Measurements from ENCODE around the gene SLFN13.
"Not testable (repeated sequence)": the region's sequence is repeated elsewhere in the genome, so short reads cannot be mapped to it uniquely, and the experiment has no call there.

Gene SLFN13

DNA sequence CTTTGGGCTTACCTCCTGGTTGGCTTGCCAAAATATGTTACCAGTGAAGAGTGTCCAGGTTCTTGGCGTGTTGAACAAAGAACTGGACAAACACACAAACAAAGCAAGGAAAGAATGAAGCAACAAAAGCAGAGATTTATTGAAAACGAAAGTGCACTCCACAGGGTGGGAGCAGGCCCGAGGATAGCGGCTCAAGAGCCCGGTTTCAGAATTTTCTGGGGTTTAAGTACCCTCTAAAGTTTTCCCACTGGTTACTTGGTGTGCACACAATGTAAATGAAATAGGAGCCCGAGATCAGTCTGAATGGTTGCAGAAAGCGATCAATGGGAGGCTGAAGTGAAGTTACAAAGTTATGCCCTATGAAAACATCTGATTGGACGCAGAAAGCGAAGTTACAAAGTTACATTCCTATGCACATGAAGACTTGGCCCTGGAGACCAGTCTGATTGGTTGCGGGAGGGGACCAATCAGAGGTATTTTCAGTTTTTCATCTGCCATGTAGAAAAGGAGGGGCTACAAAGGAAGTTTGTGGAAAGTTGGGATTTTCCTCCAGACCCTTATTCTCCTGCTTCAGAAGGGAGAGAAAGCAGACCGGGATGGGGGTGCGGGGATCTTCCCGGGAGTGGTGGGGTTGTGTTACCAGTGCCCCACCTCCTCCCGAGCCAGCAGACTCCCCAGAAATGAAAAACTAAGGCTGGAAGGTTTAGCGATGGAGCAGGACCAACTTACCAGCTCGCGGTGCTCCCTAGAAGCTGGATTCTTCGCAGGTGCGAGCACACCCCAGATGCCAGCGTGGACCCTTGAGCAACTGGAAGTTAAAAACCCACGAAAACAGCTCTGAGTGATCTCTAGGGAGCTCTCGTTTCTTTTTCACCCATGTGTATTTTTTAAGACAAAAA is 16.1 kb downstream of the SLFN13 start, which contains the start of gene SLFN12:
SLFN12 (minus strand) TSS at position 325 of the 899 bp plus-strand sequence. CDS start 9,472 bp downstream, outside the sequence.
- TF ChIP-seq ZFX (IDR thresholded peaks at IDR 0.05; ENCODE audit: borderline replicate concordance) = no peak
- TF ChIP-seq, protein P1, sequence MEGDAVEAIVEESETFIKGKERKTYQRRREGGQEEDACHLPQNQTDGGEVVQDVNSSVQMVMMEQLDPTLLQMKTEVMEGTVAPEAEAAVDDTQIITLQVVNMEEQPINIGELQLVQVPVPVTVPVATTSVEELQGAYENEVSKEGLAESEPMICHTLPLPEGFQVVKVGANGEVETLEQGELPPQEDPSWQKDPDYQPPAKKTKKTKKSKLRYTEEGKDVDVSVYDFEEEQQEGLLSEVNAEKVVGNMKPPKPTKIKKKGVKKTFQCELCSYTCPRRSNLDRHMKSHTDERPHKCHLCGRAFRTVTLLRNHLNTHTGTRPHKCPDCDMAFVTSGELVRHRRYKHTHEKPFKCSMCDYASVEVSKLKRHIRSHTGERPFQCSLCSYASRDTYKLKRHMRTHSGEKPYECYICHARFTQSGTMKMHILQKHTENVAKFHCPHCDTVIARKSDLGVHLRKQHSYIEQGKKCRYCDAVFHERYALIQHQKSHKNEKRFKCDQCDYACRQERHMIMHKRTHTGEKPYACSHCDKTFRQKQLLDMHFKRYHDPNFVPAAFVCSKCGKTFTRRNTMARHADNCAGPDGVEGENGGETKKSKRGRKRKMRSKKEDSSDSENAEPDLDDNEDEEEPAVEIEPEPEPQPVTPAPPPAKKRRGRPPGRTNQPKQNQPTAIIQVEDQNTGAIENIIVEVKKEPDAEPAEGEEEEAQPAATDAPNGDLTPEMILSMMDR (IDR thresholded peaks at IDR 0.05) = no peak
- H3K27ac ChIP-seq = no peak within 1 kb of the TSS

DNA sequence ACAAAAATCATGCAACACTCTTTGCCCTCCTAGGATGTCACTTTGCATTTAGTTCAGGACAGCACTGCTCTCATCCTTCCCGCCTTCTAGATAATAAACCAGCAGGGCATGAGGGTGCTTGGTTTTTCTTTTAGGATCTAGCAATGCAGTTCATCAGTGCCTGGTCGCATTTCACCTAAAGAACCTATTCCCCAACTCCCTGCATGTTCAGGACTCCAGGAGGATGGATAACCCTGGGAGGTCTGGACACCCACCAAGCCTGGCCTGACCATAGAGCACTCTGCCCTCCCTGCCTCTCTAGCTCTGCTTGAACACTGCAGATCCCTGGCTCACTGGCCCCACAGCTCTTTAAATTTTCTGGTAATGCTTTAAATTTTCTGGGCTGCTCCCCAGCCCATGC is 18.9 kb downstream of the SLFN13 start:
- no peak for TF ChIP-seq ZFX (IDR thresholded peaks at IDR 0.05; ENCODE audit: borderline replicate concordance)
- TF ChIP-seq, protein P1 (IDR thresholded peaks at IDR 0.05) = no peak
- H3K27ac ChIP-seq = no peak overlapping the region

DNA sequence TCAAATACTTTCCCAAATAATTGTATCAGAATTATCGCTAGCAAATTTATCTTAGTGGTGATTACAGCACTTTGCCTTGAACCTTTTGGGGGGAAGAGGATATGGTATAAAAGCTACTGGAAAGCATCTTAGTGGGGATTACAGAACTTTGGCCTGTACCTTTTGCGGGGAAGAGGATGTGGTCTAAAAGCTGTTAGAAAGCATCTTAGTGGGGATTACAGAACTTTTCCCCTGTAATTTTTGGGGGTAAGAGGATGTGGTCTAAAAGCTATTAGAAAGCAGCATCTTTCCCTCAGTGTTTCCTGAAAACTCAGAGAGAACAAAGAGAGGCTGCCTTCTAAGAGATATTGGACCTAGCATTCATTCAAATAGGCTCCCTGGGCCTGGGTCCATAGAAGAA is 20.3 kb downstream of the SLFN13 start:
- H3K27ac ChIP-seq = no peak overlapping the region

DNA sequence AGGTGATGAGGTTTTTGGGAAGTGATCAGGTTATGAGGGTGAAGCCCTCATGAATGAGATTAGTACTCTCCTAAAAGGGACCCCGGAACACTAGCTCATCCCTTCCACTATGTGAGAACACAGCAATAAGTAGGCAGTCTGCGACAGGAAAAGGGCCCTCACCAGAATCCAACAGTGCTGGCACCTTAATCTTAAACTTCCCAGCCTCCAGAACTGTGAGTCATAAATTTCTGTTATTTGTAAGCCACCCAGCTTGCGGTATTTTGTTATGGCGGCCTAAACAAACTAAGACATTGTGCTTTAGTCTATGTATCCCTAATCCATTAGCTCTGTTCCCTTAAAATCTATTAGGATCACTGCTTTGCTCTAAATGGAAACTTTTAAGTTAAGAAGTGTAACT is 24.8 kb downstream of the SLFN13 start:
- H3K27ac ChIP-seq = no peak overlapping the region
- TF ChIP-seq, protein P1 (IDR thresholded peaks at IDR 0.05) = no peak
- no peak for TF ChIP-seq ZFX (IDR thresholded peaks at IDR 0.05; ENCODE audit: borderline replicate concordance)

More for the DNA sequence above, 20.3 kb downstream of the SLFN13 start:
- TF ChIP-seq ZFX (IDR thresholded peaks at IDR 0.05; ENCODE audit: borderline replicate concordance) = no peak
- TF ChIP-seq, protein P1 (IDR thresholded peaks at IDR 0.05) = no peak

DNA sequence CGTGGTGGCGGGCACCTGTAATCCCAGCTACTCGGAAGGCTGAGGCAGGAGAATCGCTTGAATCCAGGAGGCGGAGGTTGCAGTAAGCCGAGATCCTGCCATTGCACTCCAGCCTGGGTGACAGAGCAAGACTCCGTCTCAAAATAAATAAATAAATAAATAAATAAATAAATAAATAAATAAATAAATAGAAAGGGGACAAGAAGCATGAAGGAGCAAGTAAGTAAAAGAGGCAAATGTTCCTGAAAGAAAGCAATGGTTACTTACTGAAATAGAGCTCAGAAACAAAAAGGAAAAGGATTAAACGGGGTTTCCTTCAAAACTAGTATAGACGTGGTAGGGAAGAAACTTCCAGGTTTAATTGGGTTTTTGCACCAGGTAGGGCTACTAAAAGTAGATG is 27.5 kb downstream of the SLFN13 start:
- not testable (repeated sequence) for H3K27ac ChIP-seq

DNA sequence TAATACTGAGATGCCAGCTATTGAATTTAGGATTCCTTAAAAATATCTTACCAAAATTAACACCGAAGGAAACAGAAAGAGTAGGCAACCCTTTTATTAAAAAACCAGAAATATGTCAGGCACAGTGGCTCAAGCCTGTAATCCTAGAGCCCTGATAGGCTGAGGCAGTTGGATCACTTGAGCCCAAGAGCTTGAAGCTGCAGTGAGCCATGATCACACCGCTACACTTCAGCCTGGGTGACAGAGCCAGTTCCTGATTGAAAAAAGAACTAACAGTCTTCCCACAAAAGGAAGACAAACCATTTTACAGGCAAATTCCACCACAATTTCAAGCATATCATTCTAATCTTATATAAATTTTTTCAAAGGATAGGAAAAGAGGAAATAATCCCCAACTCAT is 31.9 kb downstream of the SLFN13 start:
- TF ChIP-seq, protein P1 (IDR thresholded peaks at IDR 0.05) = no peak
- TF ChIP-seq ZFX (IDR thresholded peaks at IDR 0.05; ENCODE audit: borderline replicate concordance) = no peak
- no peak overlapping the region for H3K27ac ChIP-seq

DNA sequence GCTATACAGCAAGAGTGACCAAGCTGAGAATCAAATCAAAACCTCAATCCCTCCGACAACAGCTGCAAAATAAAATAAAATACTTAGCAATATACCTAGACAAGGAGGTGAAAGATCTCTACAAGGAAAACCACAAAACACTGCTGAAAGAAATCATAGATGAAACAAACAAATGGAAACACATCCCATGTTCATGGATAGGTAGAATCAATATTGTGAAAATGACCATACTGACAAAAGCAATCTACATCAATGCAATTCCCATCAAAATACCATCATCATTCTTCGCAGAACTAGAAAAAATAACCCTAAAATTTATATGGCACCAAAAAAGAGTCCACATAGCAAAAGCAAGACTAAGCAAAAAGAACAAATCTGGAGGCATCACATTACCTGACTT is 33.9 kb downstream of the SLFN13 start:
- H3K27ac ChIP-seq = not testable (repeated sequence)

DNA sequence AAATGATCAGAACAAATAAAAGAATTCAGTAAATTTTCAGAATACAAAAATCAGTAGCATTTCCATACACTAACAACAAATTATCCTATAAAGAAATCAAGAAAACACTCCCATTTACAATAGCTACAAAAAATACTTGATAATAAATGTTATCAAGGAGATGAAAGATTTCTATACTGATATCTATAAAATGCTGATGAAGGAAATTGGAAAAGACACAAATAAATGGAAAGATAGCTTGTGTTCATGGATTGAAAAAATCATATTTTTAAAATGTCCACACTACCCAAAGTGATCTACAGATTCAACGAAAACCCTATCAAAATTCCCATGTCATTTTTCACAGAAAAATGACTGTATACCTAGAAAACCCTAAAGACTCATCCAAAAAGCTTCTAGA is 34.3 kb downstream of the SLFN13 start:
- TF ChIP-seq, protein P1 (IDR thresholded peaks at IDR 0.05) = no peak
- TF ChIP-seq ZFX (IDR thresholded peaks at IDR 0.05; ENCODE audit: borderline replicate concordance) = no peak

More for the DNA sequence above, 34.3 kb downstream of the SLFN13 start:
- no peak overlapping the region for H3K27ac ChIP-seq

All from 22Rv1 (cell line).